Melanocyte of skin (primary cell): ENCODE data around the gene AUH. TPM values are rescaled to one million over a fixed set of nuclear protein-coding genes. Genes with fewer than 3 reads are reported as not detected.

ENCODE experiments used
- total RNA-seq, 2 donors: library from RNA; depleted of rRNA; stranded (reverse); fragments of >200 nt; gene quantifications; 2 replicates each; pipeline ENCODE4 v1.2.3, GENCODE V29; 2012

Gene AUH
- total RNA-seq: 10 to 100 TPM; 12.0 to 16.9 TPM

GRCh38 chr9:91361291-91362050, at the start of gene AUH:
TSS of gene AUH (minus strand) at chr9:91361918. CDS start at chr9:91361889, 29 bp downstream.

Other genes with a start within 250 kb of the AUH start
- gene NFIL3, start 61.9 kb upstream of the AUH start, total RNA-seq: 10 to 100 TPM; 11.7 to 13.1 TPM